ENCODE results near the gene CYP27C1.
"Not testable (repeated sequence)": the region's sequence is repeated elsewhere in the genome, so short reads cannot be mapped to it uniquely, and the experiment has no call there.

Gene CYP27C1

GRCh38 chr2:127220102-127220767, at the start of gene CYP27C1:
Gene CYP27C1 (minus strand): TSS chr2:127220299. CDS start chr2:127220270, 29 bp downstream.
- no peak for DNase-seq (ENCODE audit: low read depth)

GRCh38 chr2:127261804-127262406, 41.8 kb upstream of the CYP27C1 start:
- DNase-seq (ENCODE audit: low read depth): no peak

- DNase-seq (ENCODE audit: low read depth): no peak
Measured at GRCh38 chr2:127259355-127259754, 39.3 kb upstream of the CYP27C1 start.

GRCh38 chr2:127256866-127257265, 36.8 kb upstream of the CYP27C1 start:
- DNase-seq (ENCODE audit: low read depth): no peak

- DNase-seq (ENCODE audit: low read depth): no peak
Measured at GRCh38 chr2:127256381-127256780, 36.3 kb upstream of the CYP27C1 start.

- DNase-seq (ENCODE audit: low read depth): no peak
Measured at GRCh38 chr2:127255721-127256120, 35.6 kb upstream of the CYP27C1 start.

GRCh38 chr2:127255146-127255545, 35.0 kb upstream of the CYP27C1 start:
- DNase-seq (ENCODE audit: low read depth): no peak

GRCh38 chr2:127254386-127254981, 34.4 kb upstream of the CYP27C1 start:
- no peak for DNase-seq (ENCODE audit: low read depth)

- not testable (repeated sequence) for DNase-seq (ENCODE audit: low read depth)
Measured at GRCh38 chr2:127241184-127241583, 21.1 kb upstream of the CYP27C1 start.

- no peak for DNase-seq (ENCODE audit: low read depth)
Measured at GRCh38 chr2:127239395-127239794, 19.3 kb upstream of the CYP27C1 start.

- DNase-seq (ENCODE audit: low read depth): not testable (repeated sequence)
Measured at GRCh38 chr2:127237768-127238167, 17.7 kb upstream of the CYP27C1 start.

- no peak for DNase-seq (ENCODE audit: low read depth)
Measured at GRCh38 chr2:127235082-127235702, 15.1 kb upstream of the CYP27C1 start.

- DNase-seq (ENCODE audit: low read depth): no peak
Measured at GRCh38 chr2:127233710-127234109, 13.6 kb upstream of the CYP27C1 start.

GRCh38 chr2:127231130-127231865, 11.2 kb upstream of the CYP27C1 start:
- DNase-seq (ENCODE audit: low read depth): no peak

- no peak for DNase-seq (ENCODE audit: low read depth)
Measured at GRCh38 chr2:127229555-127229954, 9.5 kb upstream of the CYP27C1 start.

GRCh38 chr2:127228102-127228501, 8.0 kb upstream of the CYP27C1 start:
- DNase-seq (ENCODE audit: low read depth): no peak

GRCh38 chr2:127227264-127227660, 7.2 kb upstream of the CYP27C1 start:
- DNase-seq (ENCODE audit: low read depth): not testable (repeated sequence)

- DNase-seq (ENCODE audit: low read depth): no peak
Measured at GRCh38 chr2:127226520-127227263, 6.6 kb upstream of the CYP27C1 start.

- DNase-seq (ENCODE audit: low read depth): no peak
Measured at GRCh38 chr2:127226132-127226519, 6.0 kb upstream of the CYP27C1 start.

- DNase-seq (ENCODE audit: low read depth): no peak
Measured at GRCh38 chr2:127225186-127225960, 5.3 kb upstream of the CYP27C1 start.

GRCh38 chr2:127224135-127224534, 4.0 kb upstream of the CYP27C1 start:
- DNase-seq (ENCODE audit: low read depth): not testable (repeated sequence)
